WTC11 (cell line): ENCODE data around the gene ADA.

Experiments used
- CTCF ChIP-seq: fragments of 200-600 bp; IDR thresholded peaks from 2 replicates; pipeline ENCODE4 v1.8.0; 2022; ENCODE audit warnings: antibody characterized with exemption
- JUN ChIP-seq: sonication (generic); formaldehyde crosslinking; IDR thresholded peaks from 2 replicates; pipeline ENCODE4 v1.8.0; 2023; ENCODE audit warnings: mild to moderate bottlenecking, missing genetic modification reagents
- STAT6 ChIP-seq: sonication (generic); formaldehyde crosslinking; conservative IDR thresholded peaks from 2 replicates; pipeline ENCODE4 v1.8.1; 2023; ENCODE audit warnings: mild to moderate bottlenecking, low read depth, missing genetic modification reagents, moderate library complexity

- TF ChIP-seq CTCF (no peak), STAT6 (CRISPR knock-in tag) (no peak), JUN (CRISPR knock-in tag) (no peak)
Measured at GRCh38 chr20:44614525-44614924, 37.0 kb downstream of the ADA start.
